B cell (primary cell): ENCODE results near the gene DDX59. TPM values are rescaled to one million over a fixed set of nuclear protein-coding genes. Genes with fewer than 3 reads are reported as not detected.

Source experiments
- ATAC-seq: fragments of 200-7000 bp; cut with Tn5 transposase; one replicate; pipeline ENCODE4 v1.10.0; 2021; ENCODE audit warnings: low read depth, mild to moderate bottlenecking, moderate number of reproducible peaks, moderate library complexity
- CTCF ChIA-PET: fragments of 350-600 bp; sonication (Branson Sonifier 250); formaldehyde crosslinking; loops from one replicate; lab custom pipeline; 2021; ENCODE audit warnings: antibody characterized with exemption, inconsistent platforms; lab: Charles Lee
- POLR2A ChIA-PET: fragments of 350-600 bp; sonication (Branson Sonifier 250); formaldehyde crosslinking; loops from one replicate; lab custom pipeline; 2021; ENCODE audit warnings: antibody characterized with exemption; lab: Charles Lee
- DNase-seq: peaks from one replicate; pipeline ENCODE4 v3.0.0; 2013
- H2AFZ ChIP-seq: 2 replicates; pipeline ENCODE4 v1.6.1; 2012; ENCODE audit warnings: mild to moderate bottlenecking, low read depth, low read length; ENCODE audit not compliant: insufficient read depth, poor library complexity, severe bottlenecking
- H3K27ac ChIP-seq, 2 donors: 1 replicate in 1 of 2; 2 replicates in 1 of 2; pipeline ENCODE4 v1.5.1; 2012 to 2013; ENCODE audit warnings: low read length in 2 of 2, mild to moderate bottlenecking in 2 of 2, moderate library complexity in 1 of 2
- H3K27me3 ChIP-seq, 4 experiments: fragments of 200-600 bp in 1 of 4; sonication (generic) in 1 of 4; replicated peaks in 1 of 4; 1 replicate in 2 of 4; 2 replicates in 2 of 4; pipeline versions ENCODE4 v1.6.1 to v1.7.0; 2013 to 2016; ENCODE audit warnings: low read length in 3 of 4, mild to moderate bottlenecking in 2 of 4, mixed read lengths in 1 of 4, moderate library complexity in 1 of 4; ENCODE audit not compliant: insufficient read depth in 4 of 4, control insufficient read depth in 3 of 4; ENCODE audit errors: control extremely low read depth in 1 of 4
- H3K36me3 ChIP-seq, 2 experiments: replicated peaks in 1 of 2; 1 replicate in 1 of 2; 2 replicates in 1 of 2; pipeline versions ENCODE4 v1.6.1 to v1.7.1; 2013; ENCODE audit warnings: low read length in 1 of 2; ENCODE audit not compliant: insufficient read depth in 2 of 2, control insufficient read depth in 1 of 2; ENCODE audit errors: control extremely low read depth in 1 of 2, extremely low read depth in 1 of 2
- H3K4me1 ChIP-seq, 2 donors: fragments of 200-600 bp in 1 of 2; sonication (generic) in 1 of 2; 1 replicate in 1 of 2; 2 replicates in 1 of 2; pipeline versions ENCODE4 v1.5.1 to v1.6.1; 2013 to 2017; ENCODE audit warnings: low read length in 2 of 2; ENCODE audit not compliant: control insufficient read depth in 2 of 2, insufficient read depth in 2 of 2
- H3K4me2 ChIP-seq: replicated peaks from 2 replicates; pipeline ENCODE3; 2012; ENCODE audit warnings: mild to moderate bottlenecking, low read depth, low read length; ENCODE audit not compliant: poor library complexity, severe bottlenecking
- H3K4me3 ChIP-seq, 5 experiments: fragments of 200-600 bp in 1 of 5; sonication (generic) in 1 of 5; 1 replicate in 3 of 5; 2 replicates in 2 of 5; pipeline versions ENCODE4 v1.5.1 to v1.7.0; 2011 to 2016; ENCODE audit warnings: low read length in 4 of 5, mild to moderate bottlenecking in 4 of 5, low read depth in 2 of 5, control low read depth in 1 of 5, moderate library complexity in 1 of 5; ENCODE audit not compliant: insufficient read depth in 1 of 5; ENCODE audit errors: control extremely low read depth in 1 of 5, extremely low read depth in 1 of 5
- H3K79me2 ChIP-seq: fragments of 200-600 bp; sonication (generic); one replicate; pipeline ENCODE4 v1.6.0; 2016; ENCODE audit warnings: low read length; ENCODE audit not compliant: control insufficient read depth, insufficient read depth
- H3K9ac ChIP-seq: fragments of 200-600 bp; sonication (generic); 2 replicates; pipeline ENCODE4 v1.6.1; 2017; ENCODE audit warnings: mild to moderate bottlenecking, low read length, moderate library complexity
- H3K9me3 ChIP-seq, 3 donors: one replicate each; pipeline versions ENCODE4 v1.6.1 to v1.7.1; 2013; ENCODE audit warnings: low read length in 2 of 3; ENCODE audit not compliant: control insufficient read depth in 2 of 3, insufficient read depth in 1 of 3; ENCODE audit errors: control extremely low read depth in 1 of 3
- H4K20me1 ChIP-seq: 2 replicates; pipeline ENCODE4 v1.6.0; 2012; ENCODE audit warnings: mild to moderate bottlenecking, low read length; ENCODE audit not compliant: insufficient read depth, control insufficient read depth, poor library complexity, severe bottlenecking
- H3K27ac Mint-ChIP-seq: one replicate; pipeline ENCODE4 v1.8.0; 2021; ENCODE audit warnings: mixed read lengths
- H3K27me3 Mint-ChIP-seq: one replicate; pipeline ENCODE4 v1.8.0; 2021; ENCODE audit warnings: mixed read lengths
- H3K4me1 Mint-ChIP-seq: one replicate; pipeline ENCODE4 v1.8.0; 2021; ENCODE audit warnings: mixed read lengths
- H3K4me3 Mint-ChIP-seq: one replicate; pipeline ENCODE4 v1.8.0; 2021; ENCODE audit warnings: mixed read lengths
- H3K9me3 Mint-ChIP-seq: one replicate; pipeline ENCODE4 v1.8.0; 2022; ENCODE audit warnings: mixed read lengths; ENCODE audit not compliant: insufficient read depth
- CTCF ChIP-seq: fragments of 200-600 bp; IDR thresholded peaks from one replicate; pipeline ENCODE4 v1.8.0; 2022; ENCODE audit warnings: antibody characterized with exemption, mild to moderate bottlenecking
- EZH2 ChIP-seq: IDR thresholded peaks from 2 replicates; pipeline ENCODE4 v1.6.1; 2012; ENCODE audit warnings: borderline replicate concordance, low read depth, mild to moderate bottlenecking, moderate library complexity, low read length; ENCODE audit not compliant: insufficient read depth, poor library complexity, severe bottlenecking
- WGBS: methylation state at CpG from one replicate; pipeline ENCODE4 v1.1.5; 2013; ENCODE audit warnings: missing lambda C conversion rate; ENCODE audit not compliant: insufficient coverage; 5-methylcytosine and 5-hydroxymethylcytosine counted together
- intact Hi-C: fragments of 100-400 bp; cut with micrococcal nuclease; formaldehyde crosslinking; loops from one replicate; pipeline ENCODE4 v1.10.0; 2022
- polyA plus RNA-seq: library from polyadenylated mRNA; depleted of rRNA; stranded (reverse); fragments of >200 nt; gene quantifications from 2 replicates; pipeline ENCODE4 v1.2.3, GENCODE V29; 2012
- total RNA-seq, 2 donors: library from RNA; stranded (reverse); fragments of 120-200 nt in 1 of 2; gene quantifications; 1 replicate in 1 of 2; 2 replicates in 1 of 2; pipeline versions ENCODE4 v1.2.3 to v1.2.4, GENCODE V29; 2013 to 2022

DDX59 gene
- total and polyA plus RNA-seq, 2 donors (not counting 1 experiment from before 2014, with no cell fraction given) = 20.2 to 41.9 TPM

DNA sequence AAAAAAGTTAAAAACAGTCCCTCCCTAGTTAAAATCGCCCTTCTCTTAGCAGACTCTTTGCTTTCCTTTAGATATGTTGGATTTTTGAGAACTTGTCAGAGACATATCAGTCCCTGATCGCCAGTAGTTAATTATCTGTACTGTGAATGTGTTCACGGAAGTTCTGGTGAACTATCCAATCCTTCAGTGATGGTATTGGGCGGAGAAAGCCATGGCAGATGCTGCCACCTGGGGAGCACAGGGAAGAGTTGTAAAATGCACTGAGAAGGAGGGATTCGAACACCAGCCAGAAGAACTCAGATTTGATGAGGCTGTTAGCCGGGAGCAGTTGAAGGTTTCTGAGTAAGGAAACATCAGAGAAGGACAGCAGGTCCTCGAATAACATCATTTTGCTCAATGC lies 31.6 kb downstream of the DDX59 start:
- Mint-ChIP-seq H3K9me3 (no peaks in the 10 kb centered on the region), H3K4me3 (no peak overlapping the region), H3K4me1 (peaks cover 3% of the 10 kb centered on the region), H3K27me3 (no peaks in the 10 kb centered on the region), H3K27ac (no peak overlapping the region)
- intact Hi-C loops = no loop called here
- H3K79me2 ChIP-seq = no peaks in the 10 kb centered on the region
- peaks cover 0 to 2% of the 10 kb centered on the region in 2 experiments for H3K36me3 ChIP-seq
- ChIA-PET POLR2A (no interaction called here), CTCF (no interaction called here)
- H3K4me2 ChIP-seq = no peak overlapping the region
- H3K27me3 ChIP-seq = no peaks in the 10 kb centered on the region
- no peaks in the 10 kb centered on the region for H4K20me1 ChIP-seq
- no peak for ATAC-seq
- no peaks in the 10 kb centered on the region for H3K4me1 ChIP-seq
- H3K4me3 ChIP-seq = no peak overlapping the region
- DNase-seq = no peak
- no peak overlapping the region for H3K9ac ChIP-seq
- no peak overlapping the region for H3K27ac ChIP-seq
- H2AFZ ChIP-seq = no peak overlapping the region
- WGBS = 98% methylated on average over 5 of the region's 7 CpGs
- TF ChIP-seq EZH2 = no peak
- H3K9me3 ChIP-seq = no peaks in the 10 kb centered on the region

DNA sequence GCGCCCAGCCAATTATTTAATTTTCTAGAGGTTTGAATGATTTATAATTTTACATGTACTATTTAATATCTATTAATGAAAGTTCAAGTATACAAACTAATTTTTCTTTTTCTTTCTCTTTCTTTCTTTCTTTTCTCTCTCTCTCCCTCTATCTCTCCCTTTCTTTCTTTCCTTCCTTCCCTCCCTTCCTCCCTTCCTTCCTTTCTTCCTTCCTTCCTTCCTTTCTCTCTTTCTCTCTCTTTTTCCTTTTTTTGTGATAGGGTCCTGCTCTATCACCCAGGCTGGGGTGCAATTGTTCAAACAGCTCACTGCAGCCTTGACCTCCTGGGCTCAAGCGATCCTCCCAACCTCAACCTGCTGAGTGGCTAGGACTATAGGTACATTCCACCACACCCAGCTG lies 33.0 kb downstream of the DDX59 start:
- CTCF ChIA-PET = no interaction called here

More for the DNA sequence above, 33.0 kb downstream of the DDX59 start:
- POLR2A ChIA-PET = interaction anchor here (0.6 kb wide), 1 partner anchor 65 kb away, joined by 17 read pairs; no protein-coding TSS in a partner anchor
- ATAC-seq (no peak), DNase-seq (no peak)
- Histone ChIP-seq H2AFZ (no peak overlapping the region), H3K4me1 (no peaks in the 10 kb centered on the region), H3K4me2 (no peak overlapping the region), H3K27me3 (no peaks in the 10 kb centered on the region), H3K9me3 (no peaks in the 10 kb centered on the region), H3K9ac (no peak overlapping the region), H3K4me3 (no peak overlapping the region), H3K79me2 (no peaks in the 10 kb centered on the region), H3K27ac (no peak overlapping the region), H3K36me3 (no peaks in the 10 kb centered on the region), H4K20me1 (no peaks in the 10 kb centered on the region)
- Mint-ChIP-seq H3K27ac (no peak overlapping the region), H3K4me3 (no peak overlapping the region), H3K4me1 (peaks cover 3% of the 10 kb centered on the region), H3K9me3 (no peaks in the 10 kb centered on the region), H3K27me3 (no peaks in the 10 kb centered on the region)
- WGBS = 100% methylated on average over 1 of the region's 2 CpGs
- intact Hi-C loops = no loop called here
- TF ChIP-seq CTCF (peak; percentile 9), EZH2 (no peak)
